Astrocyte of the cerebellum (primary cell): ENCODE results near the gene ANP32E.
"Not testable (repeated sequence)": the region's sequence is repeated elsewhere in the genome, so short reads cannot be mapped to it uniquely, and the experiment has no call there.

ENCODE experiments used
- DNase-seq: peaks from one replicate; pipeline ENCODE4 v3.0.0-alpha.2; 2011; ENCODE audit warnings: low read depth
- H3K4me3 ChIP-seq: 2 replicates; pipeline ENCODE4 v1.5.1; 2011; ENCODE audit warnings: mild to moderate bottlenecking, low read depth, low read length, moderate library complexity
- in situ Hi-C: cut with HindIII; loops from 2 replicates; pipeline ENCODE4 v1.10.0; 2017; ENCODE audit warnings: low sequenced_read_pairs
- TF ChIP-seq, protein P1 (sequence below): IDR thresholded peaks from 2 replicates; pipeline ENCODE4 v1.5.1; 2012; ENCODE audit warnings: low read length, low read depth, moderate library complexity, mild to moderate bottlenecking; ENCODE audit errors: missing control alignments

The ANP32E gene

DNA sequence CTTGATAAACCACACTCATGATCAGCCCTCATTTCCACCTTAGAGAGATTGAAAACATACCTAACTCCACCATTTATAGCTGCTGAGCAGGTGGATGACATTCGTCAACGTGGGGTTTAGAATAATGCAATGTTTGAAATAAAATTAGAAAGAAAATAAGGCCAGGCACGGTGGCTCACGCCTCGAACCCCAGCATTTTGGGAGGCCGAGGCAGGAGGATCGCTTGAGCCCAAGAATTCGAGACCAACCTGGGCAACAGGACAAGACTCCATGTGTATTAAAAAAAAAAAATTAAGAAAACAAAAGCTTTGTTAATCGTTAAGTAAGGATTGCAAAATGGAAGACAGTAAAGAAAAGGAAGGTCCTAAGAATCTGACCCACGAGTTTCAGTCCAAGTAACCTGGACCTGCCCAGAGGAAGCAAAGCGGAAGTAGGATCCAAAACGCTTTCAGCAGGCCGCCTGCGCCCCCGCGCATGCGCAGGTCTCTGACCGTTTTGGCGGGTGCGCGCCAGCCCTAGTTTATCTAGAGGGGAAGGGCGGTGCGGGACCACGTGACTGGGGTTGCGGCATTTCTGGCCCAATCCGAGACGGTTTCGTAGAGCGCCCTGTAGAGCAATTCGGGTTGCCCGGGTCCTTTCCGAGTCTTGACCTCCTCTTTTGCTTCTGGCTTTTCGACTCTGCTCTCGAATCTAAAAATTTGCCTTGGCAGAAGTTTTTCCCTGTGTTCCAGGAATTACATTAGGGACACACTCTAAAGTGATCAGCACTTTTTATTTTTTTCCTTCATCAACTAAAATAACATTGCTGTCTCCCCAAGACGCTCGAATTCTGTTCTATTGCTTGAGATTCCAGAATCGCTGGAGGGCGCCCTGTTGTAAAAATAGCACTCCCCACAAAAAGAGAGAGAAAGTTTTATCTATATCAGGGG is 22.5 kb downstream of the ANP32E start:
- peak; percentile 81 for DNase-seq
- TF ChIP-seq, protein P1, sequence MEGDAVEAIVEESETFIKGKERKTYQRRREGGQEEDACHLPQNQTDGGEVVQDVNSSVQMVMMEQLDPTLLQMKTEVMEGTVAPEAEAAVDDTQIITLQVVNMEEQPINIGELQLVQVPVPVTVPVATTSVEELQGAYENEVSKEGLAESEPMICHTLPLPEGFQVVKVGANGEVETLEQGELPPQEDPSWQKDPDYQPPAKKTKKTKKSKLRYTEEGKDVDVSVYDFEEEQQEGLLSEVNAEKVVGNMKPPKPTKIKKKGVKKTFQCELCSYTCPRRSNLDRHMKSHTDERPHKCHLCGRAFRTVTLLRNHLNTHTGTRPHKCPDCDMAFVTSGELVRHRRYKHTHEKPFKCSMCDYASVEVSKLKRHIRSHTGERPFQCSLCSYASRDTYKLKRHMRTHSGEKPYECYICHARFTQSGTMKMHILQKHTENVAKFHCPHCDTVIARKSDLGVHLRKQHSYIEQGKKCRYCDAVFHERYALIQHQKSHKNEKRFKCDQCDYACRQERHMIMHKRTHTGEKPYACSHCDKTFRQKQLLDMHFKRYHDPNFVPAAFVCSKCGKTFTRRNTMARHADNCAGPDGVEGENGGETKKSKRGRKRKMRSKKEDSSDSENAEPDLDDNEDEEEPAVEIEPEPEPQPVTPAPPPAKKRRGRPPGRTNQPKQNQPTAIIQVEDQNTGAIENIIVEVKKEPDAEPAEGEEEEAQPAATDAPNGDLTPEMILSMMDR, result peak; percentile 49
- in situ Hi-C loops, result no loop called here
- peak overlapping the region; percentile 44 for H3K4me3 ChIP-seq

DNA sequence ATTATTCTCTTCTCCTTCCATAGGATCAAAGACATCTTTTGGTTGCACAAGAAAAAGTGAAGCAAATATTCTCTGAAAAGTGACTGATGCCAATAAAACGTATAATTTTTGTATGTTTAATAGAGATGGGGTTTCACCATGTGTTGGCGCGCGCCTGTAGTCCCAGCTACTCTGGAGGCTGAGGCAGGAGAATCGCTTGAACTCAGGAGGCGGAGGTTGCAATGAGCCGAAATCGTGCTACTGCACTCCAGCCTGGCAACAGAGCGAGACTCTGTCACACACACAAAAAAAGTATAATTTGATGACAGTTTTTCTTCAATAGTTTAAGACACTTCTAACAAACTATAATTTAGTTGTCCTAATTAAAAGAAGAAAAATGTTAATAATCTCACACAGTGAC is 23.8 kb downstream of the ANP32E start:
- TF ChIP-seq, protein P1, result no peak
- DNase-seq, result no peak
- H3K4me3 ChIP-seq, result no peak overlapping the region
- in situ Hi-C loops, result no loop called here

DNA sequence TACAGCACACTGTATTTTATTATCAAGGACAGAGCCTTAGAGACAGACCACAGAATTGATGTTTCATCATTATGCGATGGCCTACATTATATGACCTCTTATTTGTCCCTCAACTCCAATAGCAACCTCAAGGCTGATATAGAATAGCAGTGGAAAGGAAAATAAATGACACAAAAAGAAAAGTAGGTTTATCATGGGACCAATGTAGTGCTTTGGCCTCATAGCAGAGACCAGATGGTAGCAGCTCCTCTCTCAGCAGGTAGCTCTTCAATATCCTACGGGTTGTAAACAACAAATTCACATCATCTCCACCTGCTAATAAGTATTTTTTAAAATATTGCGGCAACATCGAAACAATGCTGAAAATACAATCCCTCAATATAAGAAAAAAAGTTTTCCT is 25.2 kb downstream of the ANP32E start:
- H3K4me3 ChIP-seq, result no peak overlapping the region
- no peak for DNase-seq
- in situ Hi-C loops, result no loop called here
- TF ChIP-seq, protein P1, result no peak

DNA sequence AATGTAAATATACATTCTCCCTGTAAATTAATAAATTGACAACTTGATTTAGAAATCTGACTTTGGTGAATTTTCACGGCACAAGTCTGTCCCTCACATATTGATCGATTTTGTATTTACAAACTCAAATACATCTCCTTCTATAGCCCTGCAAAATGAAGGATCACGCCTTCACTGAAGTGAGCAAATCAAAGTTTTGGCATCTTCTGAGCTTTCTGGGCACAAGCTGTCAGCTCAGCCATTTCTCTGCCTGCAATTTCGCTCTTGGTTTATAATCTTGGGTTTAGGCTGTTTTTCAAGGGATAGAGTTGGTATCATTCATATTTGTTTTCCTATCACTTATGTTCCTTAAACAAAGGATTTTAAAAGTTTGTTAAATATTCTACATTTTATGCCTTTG is 25.8 kb downstream of the ANP32E start:
- DNase-seq, result no peak
- in situ Hi-C loops, result no loop called here
- TF ChIP-seq, protein P1, result no peak
- no peak overlapping the region for H3K4me3 ChIP-seq

DNA sequence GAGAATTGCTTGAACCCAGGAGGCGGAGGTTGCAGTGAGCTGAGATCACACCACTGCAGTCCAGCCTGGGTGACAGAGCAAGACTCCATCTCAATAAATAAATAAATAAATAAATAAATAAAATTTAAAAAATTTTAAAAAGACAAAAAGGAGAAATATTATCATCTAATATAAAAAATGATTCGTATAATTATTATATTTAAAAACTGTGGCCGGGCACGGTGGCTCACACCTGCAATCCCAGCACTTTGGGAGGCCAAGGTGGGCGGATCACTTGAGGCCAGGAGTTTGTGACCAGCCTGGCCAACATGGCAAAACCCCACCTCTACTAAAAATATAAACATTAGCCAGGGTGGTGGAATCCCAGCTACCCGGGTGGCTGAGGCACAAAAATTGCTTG is 27.5 kb downstream of the ANP32E start:
- DNase-seq, in situ Hi-C loops, H3K4me3 ChIP-seq: not testable (repeated sequence)

DNA sequence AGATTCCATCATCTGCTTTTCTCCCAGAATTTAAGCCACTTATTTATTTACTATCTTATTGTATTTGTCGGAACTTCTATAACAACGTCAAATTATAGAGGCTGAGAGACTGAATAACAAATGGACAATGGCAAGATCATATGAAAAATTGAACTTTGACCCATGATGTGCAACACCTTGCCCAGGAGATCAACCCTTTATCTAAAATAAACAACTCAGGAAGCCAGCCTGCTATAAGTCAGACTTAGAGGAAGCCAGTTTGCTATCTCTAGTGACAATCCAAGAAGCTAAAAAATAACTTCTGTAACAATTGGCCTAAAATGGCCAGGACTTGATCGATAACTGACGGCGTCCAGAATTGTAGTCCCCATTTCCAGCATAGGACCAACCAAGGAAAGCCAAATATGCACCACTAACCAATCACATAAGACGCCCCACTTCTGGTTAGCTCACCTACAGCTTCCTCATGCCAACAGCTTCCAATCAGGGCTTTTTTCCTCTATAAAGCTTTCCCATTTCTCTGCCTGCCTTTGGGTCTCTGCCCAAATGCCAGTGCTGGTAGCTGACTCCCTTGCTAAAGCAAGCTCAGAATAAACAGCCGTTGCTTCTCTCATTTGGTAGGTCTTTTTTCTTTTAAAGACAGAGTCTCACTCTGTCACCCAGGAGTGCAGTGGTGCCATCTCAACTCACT is 28.5 kb downstream of the ANP32E start:
- DNase-seq, result no peak
- H3K4me3 ChIP-seq, result no peak overlapping the region
- TF ChIP-seq, protein P1, result no peak
- in situ Hi-C loops, result no loop called here

DNA sequence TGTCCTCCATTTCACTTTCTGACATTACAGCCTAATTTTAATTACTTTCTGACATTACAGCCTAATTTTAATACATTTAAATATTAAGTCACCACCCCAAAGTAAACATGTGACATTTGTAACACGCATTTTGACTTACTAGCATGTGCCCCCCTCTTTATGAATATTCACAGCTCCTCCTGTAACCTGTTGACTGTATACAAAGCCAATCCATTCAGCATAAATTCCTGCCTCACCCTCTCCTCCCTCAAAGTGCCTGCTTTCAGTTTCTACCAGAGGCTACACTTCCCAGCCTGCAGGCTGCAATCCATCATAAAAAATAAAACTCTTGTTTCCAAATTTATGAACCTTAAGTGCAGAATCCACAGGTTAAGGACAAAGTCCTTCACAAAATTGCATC is 39.5 kb downstream of the ANP32E start:
- in situ Hi-C loops, result no loop called here
- TF ChIP-seq, protein P1, result no peak
- no peak for DNase-seq
- no peak overlapping the region for H3K4me3 ChIP-seq
